GM12872 (cell line): Measurements from ENCODE around the gene EIF3D.

Experiments used
- CTCF ChIP-seq: IDR thresholded peaks from 3 replicates; pipeline ENCODE4 v1.5.1; 2011; ENCODE audit warnings: low read depth, mild to moderate bottlenecking, low read length, moderate library complexity; ENCODE audit not compliant: insufficient read depth

EIF3D gene

GRCh38 chr22:36528795-36529751, at the start of gene EIF3D:
Gene EIF3D, minus strand, starts transcription at chr22:36529166. Its CDS starts 3,045 bp downstream, at chr22:36526121.
- TF ChIP-seq CTCF = no peak

DNA sequence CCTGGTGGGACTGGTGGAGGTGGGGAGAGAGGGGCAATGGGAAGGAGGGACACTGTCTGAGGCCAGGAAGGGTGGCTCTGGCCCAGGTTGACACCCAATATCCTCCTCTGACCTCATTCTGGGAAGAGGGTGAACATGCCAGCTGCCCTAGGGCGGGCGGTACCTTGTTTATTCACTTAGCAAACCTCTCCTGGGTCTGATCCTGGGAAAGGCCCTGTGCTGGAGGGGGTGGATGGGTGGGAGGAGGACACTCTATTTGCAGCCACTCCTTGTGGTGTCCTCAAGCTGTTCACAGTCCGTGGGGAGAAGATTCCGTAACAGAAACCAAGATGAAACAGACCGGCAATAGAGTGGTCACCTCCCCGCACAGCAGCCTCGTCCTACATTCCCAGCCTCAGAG, 49.7 kb upstream of the EIF3D start:
- TF ChIP-seq CTCF = no peak

DNA sequence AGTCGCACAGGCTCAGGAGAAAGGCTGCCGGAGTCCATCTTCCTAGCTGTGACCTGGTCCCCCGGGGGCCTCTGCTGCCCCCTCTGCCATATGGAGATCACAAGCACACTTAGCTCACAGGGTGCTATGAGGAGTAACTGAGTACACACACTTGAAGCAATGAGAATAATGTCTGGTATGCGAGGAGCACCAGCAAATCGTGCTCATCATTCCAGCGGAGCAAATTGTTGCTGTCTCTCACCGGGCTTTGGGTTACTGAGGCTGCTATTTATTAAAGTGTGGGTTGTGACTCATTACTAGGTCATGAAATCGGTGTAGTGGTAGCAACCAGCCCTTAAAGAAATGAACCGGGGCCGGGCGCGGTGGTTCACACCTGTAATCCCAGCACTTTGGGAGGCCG, 48.1 kb upstream of the EIF3D start:
- no peak for TF ChIP-seq CTCF

DNA sequence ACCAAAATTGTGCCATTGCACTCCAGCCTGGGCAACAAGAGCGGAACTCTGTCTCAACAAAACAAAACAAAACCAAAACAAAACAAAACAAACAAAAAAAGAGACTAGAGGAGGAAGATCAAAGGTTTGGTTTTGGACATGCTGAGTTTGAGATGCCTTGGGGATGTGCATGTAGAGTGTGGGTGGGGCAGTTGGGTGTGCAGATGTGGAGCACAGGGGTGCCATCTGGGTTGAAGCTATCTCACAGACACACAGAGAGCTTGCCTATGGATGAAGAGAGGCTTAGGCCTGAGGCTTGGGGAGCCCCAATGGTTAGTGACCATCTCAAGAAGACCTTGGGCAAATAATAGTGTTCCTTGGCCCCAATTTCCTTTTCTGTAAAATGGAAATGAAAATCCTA, 45.8 kb upstream of the EIF3D start:
- TF ChIP-seq CTCF = no peak

- no peak for TF ChIP-seq CTCF
Observed at GRCh38 chr22:36573815-36574363, 44.9 kb upstream of the EIF3D start.

GRCh38 chr22:36571991-36572390, 43.0 kb upstream of the EIF3D start:
- TF ChIP-seq CTCF = no peak

DNA sequence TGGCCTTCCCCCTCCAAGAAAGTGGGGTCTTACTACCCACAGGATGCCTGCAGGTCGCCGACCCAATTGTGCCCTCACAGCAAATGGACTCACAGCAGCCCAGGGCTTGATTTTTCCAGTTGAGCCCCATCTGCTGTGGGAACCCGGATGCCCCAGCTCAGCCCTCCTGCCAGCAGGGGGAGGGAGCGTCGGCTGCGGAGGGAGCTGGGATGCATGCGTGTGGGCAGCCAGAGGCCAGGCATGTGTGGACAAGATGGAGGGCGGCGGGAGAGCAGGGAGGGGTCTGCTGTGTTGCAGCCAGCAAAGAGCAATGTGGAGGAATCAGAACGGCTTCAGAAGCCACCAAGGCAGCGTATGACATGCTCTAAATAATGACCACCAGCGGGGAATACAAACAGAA, 41.0 kb upstream of the EIF3D start:
- no peak for TF ChIP-seq CTCF
